HCT116 (cell line): ENCODE measurements around the gene PRPF39. TPM values are rescaled to one million over a fixed set of nuclear protein-coding genes. Genes with fewer than 3 reads are reported as not detected.

Experiments used
- ATAC-seq: fragments of 200-7000 bp; cut with Tn5 transposase; 2 replicates; pipeline ENCODE4 v1.9.1; 2020; ENCODE audit warnings: mild to moderate bottlenecking, moderate library complexity
- BruUV-seq: library from RNA; stranded (reverse); fragments of 400-500 nt; replicated peaks from 2 replicates; lab custom pipeline; 2021; lab: Mats Ljungman, UMichigan
- CTCF ChIA-PET: fragments of 300-600 bp; sonication (Branson Sonifier 250); formaldehyde crosslinking; loops from one replicate; lab custom pipeline; 2021; ENCODE audit warnings: antibody characterized with exemption; lab: Charles Lee
- POLR2A ChIA-PET: fragments of 300-600, 350-600 bp; sonication (Branson Sonifier 250); formaldehyde crosslinking; loops from one replicate; lab custom pipeline; 2021; ENCODE audit warnings: antibody characterized with exemption; lab: Charles Lee
- RAD21 ChIA-PET, 2 experiments: fragments of 300-600 bp; sonication (Branson Sonifier 250); formaldehyde crosslinking; loops; one replicate each; lab custom pipeline; 2023; ENCODE audit warnings: low total read pairs in 2 of 2; ENCODE audit not compliant: uncharacterized antibody in 2 of 2, unreplicated experiment in 2 of 2, low non-redundant PET in 1 of 2; lab: Charles Lee
- DNase-seq: peaks from one replicate; pipeline ENCODE4 v3.0.0-alpha.2; 2010; ENCODE audit warnings: low read depth, low spot score
- H2AFZ ChIP-seq: fragments of 200-600 bp; shearing (Covaris generic), sonication (generic); 2 replicates; pipeline ENCODE4 v1.6.1; 2017; ENCODE audit warnings: low read depth, mixed run types, mixed read lengths, antibody characterized with exemption, low read length; ENCODE audit not compliant: poor library complexity, severe bottlenecking
- H3K27ac ChIP-seq: 2 replicates; pipeline ENCODE4 v1.5.1; 2012; ENCODE audit warnings: low read depth, low read length
- H3K27me3 ChIP-seq: fragments of 200-600 bp; sonication (generic); 2 replicates; pipeline ENCODE4 v1.6.1; 2016; ENCODE audit warnings: mixed run types, low read length, mixed read lengths; ENCODE audit not compliant: insufficient read depth
- H3K36me3 ChIP-seq, 2 experiments: fragments of 200-500 bp in 1 of 2; fragments of 200-600 bp in 1 of 2; sonication (Bioruptor generic) in 1 of 2; sonication (generic) in 1 of 2; 2 replicates each; pipeline versions ENCODE4 v1.5.1 to v1.6.1; 2014 to 2016; ENCODE audit warnings: low read length in 2 of 2, inconsistent platforms in 1 of 2, mixed read lengths in 1 of 2, mixed run types in 1 of 2; ENCODE audit not compliant: insufficient read depth in 2 of 2, control insufficient read depth in 1 of 2
- H3K4me1 ChIP-seq, 2 experiments: fragments of 200-600 bp in 1 of 2; sonication (generic) in 1 of 2; 2 replicates each; pipeline versions ENCODE4 v1.5.1 to v1.6.1; 2012 to 2017; ENCODE audit warnings: low read length in 2 of 2, inconsistent platforms in 1 of 2, mild to moderate bottlenecking in 1 of 2, mixed read lengths in 1 of 2, mixed run types in 1 of 2, moderate library complexity in 1 of 2; ENCODE audit not compliant: insufficient read depth in 2 of 2, control insufficient read depth in 1 of 2
- H3K4me2 ChIP-seq: fragments of 200-600 bp; sonication (generic); 2 replicates; pipeline ENCODE4 v1.6.1; 2017; ENCODE audit warnings: mixed run types, low read length, mixed read lengths
- H3K4me3 ChIP-seq, 2 experiments: fragments of 200-600 bp in 1 of 2; sonication (generic) in 1 of 2; replicated peaks in 1 of 2; 2 replicates each; pipeline ENCODE4 v1.5.1; 2011 to 2016; ENCODE audit warnings: low read length in 2 of 2, control low read depth in 1 of 2, low read depth in 1 of 2, mild to moderate bottlenecking in 1 of 2, mixed read lengths in 1 of 2, mixed run types in 1 of 2
- H3K79me2 ChIP-seq: fragments of 200-600 bp; sonication (generic); 2 replicates; pipeline ENCODE4 v1.6.1; 2017; ENCODE audit warnings: mild to moderate bottlenecking, mixed run types, low read length, moderate library complexity, mixed read lengths; ENCODE audit not compliant: insufficient read depth
- H3K9ac ChIP-seq: fragments of 200-600 bp; sonication (generic); 2 replicates; pipeline ENCODE4 v1.6.1; 2016; ENCODE audit warnings: low read length, mixed read lengths
- H3K9me2 ChIP-seq: fragments of 200-600 bp; sonication (generic), shearing (Covaris generic); 2 replicates; pipeline ENCODE4 v1.6.1; 2017; ENCODE audit warnings: mixed run types, mild to moderate bottlenecking, moderate library complexity; ENCODE audit not compliant: insufficient read depth
- H3K9me3 ChIP-seq, 2 experiments: fragments of 200-500 bp in 1 of 2; fragments of 200-600 bp in 1 of 2; sonication (Bioruptor generic) in 1 of 2; sonication (generic) in 1 of 2; 2 replicates each; pipeline ENCODE4 v1.6.1; 2014 to 2017; ENCODE audit warnings: low read length in 2 of 2, mixed read lengths in 2 of 2, inconsistent platforms in 1 of 2, low read depth in 1 of 2, mild to moderate bottlenecking in 1 of 2, mixed run types in 1 of 2, moderate library complexity in 1 of 2; ENCODE audit not compliant: control insufficient read depth in 1 of 2, insufficient read depth in 1 of 2
- H4K20me1 ChIP-seq: fragments of 200-600 bp; sonication (generic), shearing (Covaris generic); 2 replicates; pipeline ENCODE4 v1.6.1; 2017; ENCODE audit warnings: mixed run types, mild to moderate bottlenecking, moderate library complexity; ENCODE audit not compliant: insufficient read depth
- CEBPB ChIP-seq: IDR thresholded peaks from 2 replicates; pipeline ENCODE4 v1.6.1; 2012; ENCODE audit warnings: low read depth
- EGR1 ChIP-seq: IDR thresholded peaks from 2 replicates; pipeline ENCODE4 v1.6.1; 2012; ENCODE audit warnings: low read depth
- EZH2 ChIP-seq: fragments of 200-600 bp; sonication (generic); IDR thresholded peaks from 2 replicates; pipeline ENCODE4 v1.6.1; 2017; ENCODE audit warnings: antibody characterized with exemption, mixed run types
- FOSL1 ChIP-seq: IDR thresholded peaks from 2 replicates; pipeline ENCODE4 v1.6.1; 2012; ENCODE audit warnings: low read depth
- JUND ChIP-seq: IDR thresholded peaks from 2 replicates; pipeline ENCODE4 v1.6.1; 2012
- POLR2A ChIP-seq: IDR thresholded peaks from 2 replicates; pipeline ENCODE4 v1.7.0; 2011; ENCODE audit warnings: borderline replicate concordance; ENCODE audit not compliant: insufficient read depth, insufficient read length; ENCODE audit errors: extremely low read depth
- POLR2AphosphoS5 ChIP-seq: IDR thresholded peaks from 2 replicates; pipeline ENCODE4 v1.6.1; 2011; ENCODE audit warnings: mild to moderate bottlenecking, low read depth, low read length, moderate library complexity
- RAD21 ChIP-seq: IDR thresholded peaks from 2 replicates; pipeline ENCODE4 v1.6.1; 2012; ENCODE audit warnings: low read depth, mild to moderate bottlenecking
- SIN3A ChIP-seq: IDR thresholded peaks from 2 replicates; pipeline ENCODE4 v1.6.1; 2012; ENCODE audit warnings: low read depth
- SP1 ChIP-seq: IDR thresholded peaks from 2 replicates; pipeline ENCODE4 v1.6.1; 2012; ENCODE audit warnings: low read depth
- TCF7L2 ChIP-seq: IDR thresholded peaks from 2 replicates; pipeline ENCODE4 v1.7.0; 2011; ENCODE audit warnings: borderline replicate concordance, inconsistent platforms; ENCODE audit not compliant: insufficient read depth, insufficient read length; ENCODE audit errors: extremely low read depth
- ZFX ChIP-seq: fragments of 450-650 bp; IDR thresholded peaks from 2 replicates; pipeline ENCODE4 v1.6.1; 2017
- intact Hi-C: fragments of 100-400 bp; cut with micrococcal nuclease; formaldehyde crosslinking; loops from 2 replicates; pipeline ENCODE4 v1.10.0; 2022
- total RNA-seq: library from RNA; stranded (reverse); gene quantifications from one replicate; pipeline ENCODE4 v1.2.1, GENCODE V29; 2021; ENCODE audit not compliant: unreplicated experiment
- TF ChIP-seq, protein P1 (sequence below), 3 experiments: fragments of 200-600 bp in 1 of 3; sonication (generic) in 1 of 3; IDR thresholded peaks in 2 of 3; conservative IDR thresholded peaks in 1 of 3; 2 replicates each; pipeline ENCODE4 v1.5.1; 2012 to 2017; ENCODE audit warnings: low read depth in 2 of 3, low read length in 2 of 3, antibody characterized with exemption in 1 of 3, borderline replicate concordance in 1 of 3, control low read depth in 1 of 3, mild to moderate bottlenecking in 1 of 3, mixed read lengths in 1 of 3, mixed run types in 1 of 3, moderate library complexity in 1 of 3; ENCODE audit not compliant: insufficient read depth in 1 of 3
- TF ChIP-seq, protein P2 (sequence below): IDR thresholded peaks from 2 replicates; pipeline ENCODE4 v1.6.1; 2012
- TF ChIP-seq, protein P3 (sequence below): IDR thresholded peaks from 2 replicates; pipeline ENCODE4 v1.6.1; 2011; ENCODE audit warnings: mild to moderate bottlenecking, low read length, moderate library complexity; ENCODE audit not compliant: insufficient replicate concordance; ENCODE audit errors: extremely low read depth

Gene PRPF39
- total RNA-seq, 1 experiment from 2014 or later: 44.7 TPM

DNA sequence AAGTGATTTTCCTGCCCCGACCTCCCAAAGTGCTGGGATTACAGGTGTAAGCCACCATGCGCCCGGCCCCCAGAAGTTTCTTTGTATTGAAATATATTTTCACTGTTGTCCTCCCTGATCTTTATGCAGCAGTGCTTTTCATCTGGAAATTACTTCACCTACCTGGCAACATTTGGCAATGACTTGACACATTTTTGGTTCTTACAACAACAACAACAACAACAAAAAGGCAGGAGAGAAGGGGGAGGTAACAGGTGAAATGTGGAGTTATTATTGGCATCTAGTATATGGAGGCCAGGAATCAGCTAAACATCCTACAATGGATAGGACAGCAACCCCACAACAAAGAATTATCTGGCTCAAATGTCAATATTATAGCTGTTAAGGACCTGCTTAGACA is 65.7 kb downstream of the PRPF39 start (continued):
- TF ChIP-seq, protein P1, sequence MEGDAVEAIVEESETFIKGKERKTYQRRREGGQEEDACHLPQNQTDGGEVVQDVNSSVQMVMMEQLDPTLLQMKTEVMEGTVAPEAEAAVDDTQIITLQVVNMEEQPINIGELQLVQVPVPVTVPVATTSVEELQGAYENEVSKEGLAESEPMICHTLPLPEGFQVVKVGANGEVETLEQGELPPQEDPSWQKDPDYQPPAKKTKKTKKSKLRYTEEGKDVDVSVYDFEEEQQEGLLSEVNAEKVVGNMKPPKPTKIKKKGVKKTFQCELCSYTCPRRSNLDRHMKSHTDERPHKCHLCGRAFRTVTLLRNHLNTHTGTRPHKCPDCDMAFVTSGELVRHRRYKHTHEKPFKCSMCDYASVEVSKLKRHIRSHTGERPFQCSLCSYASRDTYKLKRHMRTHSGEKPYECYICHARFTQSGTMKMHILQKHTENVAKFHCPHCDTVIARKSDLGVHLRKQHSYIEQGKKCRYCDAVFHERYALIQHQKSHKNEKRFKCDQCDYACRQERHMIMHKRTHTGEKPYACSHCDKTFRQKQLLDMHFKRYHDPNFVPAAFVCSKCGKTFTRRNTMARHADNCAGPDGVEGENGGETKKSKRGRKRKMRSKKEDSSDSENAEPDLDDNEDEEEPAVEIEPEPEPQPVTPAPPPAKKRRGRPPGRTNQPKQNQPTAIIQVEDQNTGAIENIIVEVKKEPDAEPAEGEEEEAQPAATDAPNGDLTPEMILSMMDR (IDR thresholded peaks at IDR 0.05 in 2 of 3, conservative IDR thresholded peaks at IDR 0.05 in 1 of 3; ENCODE audit: borderline replicate concordance in 1 of 3, insufficient read depth in 1 of 3, low read depth in 2 of 3, low read length in 2 of 3): no peak
- TF ChIP-seq, protein P2, sequence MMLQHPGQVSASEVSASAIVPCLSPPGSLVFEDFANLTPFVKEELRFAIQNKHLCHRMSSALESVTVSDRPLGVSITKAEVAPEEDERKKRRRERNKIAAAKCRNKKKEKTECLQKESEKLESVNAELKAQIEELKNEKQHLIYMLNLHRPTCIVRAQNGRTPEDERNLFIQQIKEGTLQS: no peak
- TF ChIP-seq JUND (no peak), TCF7L2 (no peak), CEBPB (no peak), SIN3A (no peak), FOSL1 (no peak)
- TF ChIP-seq, protein P3, sequence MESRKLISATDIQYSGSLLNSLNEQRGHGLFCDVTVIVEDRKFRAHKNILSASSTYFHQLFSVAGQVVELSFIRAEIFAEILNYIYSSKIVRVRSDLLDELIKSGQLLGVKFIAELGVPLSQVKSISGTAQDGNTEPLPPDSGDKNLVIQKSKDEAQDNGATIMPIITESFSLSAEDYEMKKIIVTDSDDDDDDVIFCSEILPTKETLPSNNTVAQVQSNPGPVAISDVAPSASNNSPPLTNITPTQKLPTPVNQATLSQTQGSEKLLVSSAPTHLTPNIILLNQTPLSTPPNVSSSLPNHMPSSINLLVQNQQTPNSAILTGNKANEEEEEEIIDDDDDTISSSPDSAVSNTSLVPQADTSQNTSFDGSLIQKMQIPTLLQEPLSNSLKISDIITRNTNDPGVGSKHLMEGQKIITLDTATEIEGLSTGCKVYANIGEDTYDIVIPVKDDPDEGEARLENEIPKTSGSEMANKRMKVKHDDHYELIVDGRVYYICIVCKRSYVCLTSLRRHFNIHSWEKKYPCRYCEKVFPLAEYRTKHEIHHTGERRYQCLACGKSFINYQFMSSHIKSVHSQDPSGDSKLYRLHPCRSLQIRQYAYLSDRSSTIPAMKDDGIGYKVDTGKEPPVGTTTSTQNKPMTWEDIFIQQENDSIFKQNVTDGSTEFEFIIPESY: no peak

DNA sequence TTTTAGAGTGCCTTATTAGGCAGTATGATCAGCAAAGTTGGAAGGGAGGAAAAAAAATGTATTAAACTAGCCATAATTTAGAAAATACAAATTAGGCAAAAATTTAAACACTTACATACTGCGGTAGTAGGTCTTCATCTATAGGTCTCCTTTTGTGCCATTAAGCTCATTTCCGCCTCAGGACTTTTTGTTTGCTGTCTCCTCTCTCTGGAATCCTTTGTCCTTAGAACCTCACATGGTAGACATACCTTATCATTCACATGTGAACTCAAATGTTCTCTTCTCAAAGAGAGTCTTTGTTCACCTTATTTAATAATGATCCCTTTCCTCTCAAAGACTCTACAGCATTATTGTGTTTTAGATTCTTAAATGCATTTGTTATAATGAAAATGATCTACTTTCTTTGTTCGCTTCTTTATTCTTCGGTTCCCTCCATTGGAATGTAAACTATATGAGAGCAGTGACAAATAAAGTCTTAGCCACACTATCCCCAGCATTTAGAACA is 66.5 kb downstream of the PRPF39 start:
- intact Hi-C loops: no loop called here

More for the DNA sequence above, 66.5 kb downstream of the PRPF39 start:
- DNase-seq (no peak), ATAC-seq (no peak)
- Histone ChIP-seq H3K79me2 (peaks cover 5% of the 10 kb centered on the region), H3K27me3 (no peaks in the 10 kb centered on the region), H3K9ac (no peak overlapping the region), H3K4me3 (no peak overlapping the region), H4K20me1 (no peaks in the 10 kb centered on the region), H2AFZ (no peak overlapping the region), H3K4me1 (no peaks in the 10 kb centered on the region), H3K9me3 (no peaks in the 10 kb centered on the region), H3K9me2 (no peaks in the 10 kb centered on the region), H3K27ac (no peak overlapping the region), H3K4me2 (no peak overlapping the region), H3K36me3 (no peaks in the 10 kb centered on the region)
- RAD21 ChIA-PET: no interaction called here
- POLR2A ChIA-PET: interaction anchor here (1.3 kb wide), 1 partner anchor 10 kb away, joined by 3 read pairs; no protein-coding TSS in a partner anchor
- no peak for TF ChIP-seq ZFX
- no peak for TF ChIP-seq POLR2A
- TF ChIP-seq SIN3A: no peak
- no peak for TF ChIP-seq EGR1
- TF ChIP-seq CEBPB: no peak
- TF ChIP-seq RAD21: no peak
- no peak for TF ChIP-seq EZH2
- no peak for TF ChIP-seq POLR2AphosphoS5
- TF ChIP-seq SP1: no peak
- BruUV-seq: no TSS peak
- CTCF ChIA-PET: no interaction called here
